ENCODE measurements around the gene SNTG2.

Gene SNTG2

GRCh38 chr2:1137264-1137663 lies 186.6 kb downstream of the SNTG2 start:
- TF ChIP-seq ZNF70 (CRISPR knock-in tag; IDR thresholded peaks at IDR 0.05) = no peak
- no peak for TF ChIP-seq TCF4 (CRISPR knock-in tag; IDR thresholded peaks at IDR 0.05; ENCODE audit: borderline replicate concordance)
- no peak for TF ChIP-seq ISL1 (CRISPR knock-in tag; IDR thresholded peaks at IDR 0.05)
- no peak for TF ChIP-seq CSRNP3 (CRISPR knock-in tag; IDR thresholded peaks at IDR 0.05)
- TF ChIP-seq PPARA (CRISPR knock-in tag; IDR thresholded peaks at IDR 0.05; ENCODE audit: borderline replicate concordance) = no peak
- no peak for TF ChIP-seq BACH2 (CRISPR knock-in tag; IDR thresholded peaks at IDR 0.05; ENCODE audit: borderline replicate concordance)
- no peak for TF ChIP-seq PATZ1 (CRISPR knock-in tag; IDR thresholded peaks at IDR 0.05; ENCODE audit: borderline replicate concordance)
- TF ChIP-seq CSDC2 (CRISPR knock-in tag; IDR thresholded peaks at IDR 0.05) = no peak
- TF ChIP-seq ARNTL (CRISPR knock-in tag; IDR thresholded peaks at IDR 0.05; ENCODE audit: borderline replicate concordance, low read depth) = no peak
- TF ChIP-seq CREB5 (CRISPR knock-in tag; IDR thresholded peaks at IDR 0.05; ENCODE audit: low read depth) = no peak
- TF ChIP-seq ZNF8 (CRISPR knock-in tag; IDR thresholded peaks at IDR 0.05) = no peak
- no peak for TF ChIP-seq ZFP3 (CRISPR knock-in tag; IDR thresholded peaks at IDR 0.05)
- no peak for TF ChIP-seq SNAI2 (CRISPR knock-in tag; IDR thresholded peaks at IDR 0.05)
- TF ChIP-seq ZFP30 (CRISPR knock-in tag; IDR thresholded peaks at IDR 0.05) = no peak
- no peak for TF ChIP-seq POU6F1 (CRISPR knock-in tag; IDR thresholded peaks at IDR 0.05; ENCODE audit: borderline replicate concordance, low read depth)
- no peak for TF ChIP-seq TOX (CRISPR knock-in tag; IDR thresholded peaks at IDR 0.05; ENCODE audit: borderline replicate concordance)
- no peak for ATAC-seq

GRCh38 chr2:1137913-1138391 lies 187.3 kb downstream of the SNTG2 start:
- ATAC-seq = no peak
- no peak for TF ChIP-seq CREB5 (CRISPR knock-in tag; IDR thresholded peaks at IDR 0.05; ENCODE audit: low read depth)

- TF ChIP-seq CSRNP3 (CRISPR knock-in tag; IDR thresholded peaks at IDR 0.05) = no peak
- TF ChIP-seq ARNTL (CRISPR knock-in tag; IDR thresholded peaks at IDR 0.05; ENCODE audit: borderline replicate concordance, low read depth) = no peak
- TF ChIP-seq ESRRG (CRISPR knock-in tag; IDR thresholded peaks at IDR 0.05) = no peak
- TF ChIP-seq PATZ1 (CRISPR knock-in tag; IDR thresholded peaks at IDR 0.05; ENCODE audit: borderline replicate concordance) = no peak
- no peak for TF ChIP-seq BACH2 (CRISPR knock-in tag; IDR thresholded peaks at IDR 0.05; ENCODE audit: borderline replicate concordance)
- ATAC-seq = no peak; the same call in 2 of the 3 replicates
Observed at GRCh38 chr2:1140389-1141003, 189.8 kb downstream of the SNTG2 start.
